DMS53 treated with DMSO at 0.1 percent for 48 hours (cell line): Measurements from ENCODE around the gene TEX9.
A peak's percentile ranks its signal among the peaks of the same experiment; 100 is the strongest.
"Not testable (repeated sequence)": the region's sequence is repeated elsewhere in the genome, so short reads cannot be mapped to it uniquely, and the experiment has no call there.

ENCODE experiments used
- DNase-seq: peaks from one replicate; lab custom pipeline; 2025; ENCODE audit not compliant: unreplicated experiment; lab: John Stamatoyannopoulos, UW

The TEX9 gene

GRCh38 chr15:56361987-56362386, 3.2 kb upstream of the TEX9 start:
- DNase-seq: no peak

- no peak for DNase-seq
Measured at GRCh38 chr15:56366211-56366610, 985 bp downstream of the TEX9 start.

GRCh38 chr15:56367156-56367555, 1.9 kb downstream of the TEX9 start:
- no peak for DNase-seq

DNA sequence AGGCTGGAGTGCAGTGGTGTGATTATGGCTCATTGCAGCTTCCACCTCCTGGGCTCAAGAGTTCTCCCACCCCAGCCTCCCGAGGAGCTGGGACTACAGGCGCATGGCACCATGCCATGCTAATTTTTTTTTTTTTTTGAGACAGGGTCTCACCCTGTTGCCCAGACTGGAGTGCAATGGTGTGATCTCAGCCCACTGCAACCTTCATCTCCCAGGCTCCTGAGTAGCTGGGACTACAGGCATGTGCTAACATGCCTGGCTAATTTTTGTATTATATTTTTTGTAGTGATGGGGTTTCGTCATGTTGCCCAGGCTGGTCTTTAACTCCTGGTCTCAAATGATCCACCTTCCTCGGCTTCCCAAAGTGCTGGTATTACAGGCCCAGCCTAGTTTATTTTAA, 4.0 kb downstream of the TEX9 start:
- DNase-seq: no peak

DNA sequence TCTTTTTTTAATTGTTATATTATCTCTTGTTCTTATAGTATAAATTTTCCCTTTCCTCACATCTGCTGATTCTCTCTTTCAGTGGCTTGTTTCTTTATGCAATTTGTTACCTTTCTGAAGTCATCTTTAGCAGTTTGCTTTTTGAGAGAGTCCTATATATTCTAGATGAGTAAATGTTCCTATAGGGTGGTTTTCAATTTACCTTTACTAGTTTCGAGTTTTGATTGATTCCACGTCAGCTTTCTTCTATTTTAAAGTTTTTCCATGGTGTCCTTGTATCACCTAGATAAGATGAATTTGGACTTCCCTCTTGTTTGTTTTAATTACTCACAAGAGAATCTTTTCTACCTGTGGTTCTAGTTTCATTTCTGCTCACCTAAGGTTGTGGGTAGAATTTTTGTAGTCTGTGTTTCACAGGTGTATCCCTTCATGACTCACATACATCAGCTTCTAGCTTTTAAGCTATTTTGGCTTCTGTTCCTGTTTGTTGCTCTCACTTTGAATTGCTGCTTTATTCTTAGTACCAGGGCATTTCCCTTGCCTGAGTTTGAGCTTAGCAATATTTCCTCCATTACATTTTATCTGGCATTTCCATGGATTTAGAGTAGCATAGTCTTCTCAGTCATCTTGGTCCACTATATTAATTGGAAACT, 6.4 kb downstream of the TEX9 start:
- no peak for DNase-seq

- DNase-seq: not testable (repeated sequence)
Measured at GRCh38 chr15:56374693-56375092, 9.5 kb downstream of the TEX9 start.

DNA sequence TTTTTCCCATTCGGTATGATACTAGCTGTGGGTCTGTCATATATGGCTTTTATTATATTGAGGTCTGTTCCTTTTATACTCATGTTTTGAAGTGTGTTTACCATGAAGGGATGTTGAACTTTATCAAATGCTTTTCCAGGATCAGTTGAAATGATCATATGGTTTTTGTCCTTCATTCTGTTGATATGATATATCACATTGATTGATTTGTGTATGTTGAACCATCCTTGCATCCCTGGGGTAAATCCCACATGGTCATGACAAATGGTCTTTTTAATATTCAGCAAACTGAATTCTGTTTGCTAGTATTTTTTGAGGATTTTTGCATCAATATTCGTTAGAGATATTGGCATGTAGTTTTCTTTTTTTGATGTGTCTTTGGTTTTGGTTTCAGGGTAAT, 12.6 kb downstream of the TEX9 start:
- not testable (repeated sequence) for DNase-seq

- no peak for DNase-seq
Measured at GRCh38 chr15:56383010-56383409, 17.8 kb downstream of the TEX9 start.

GRCh38 chr15:56385908-56386307, 20.7 kb downstream of the TEX9 start:
- DNase-seq: no peak

GRCh38 chr15:56390739-56391267, 25.6 kb downstream of the TEX9 start:
- no peak for DNase-seq

DNA sequence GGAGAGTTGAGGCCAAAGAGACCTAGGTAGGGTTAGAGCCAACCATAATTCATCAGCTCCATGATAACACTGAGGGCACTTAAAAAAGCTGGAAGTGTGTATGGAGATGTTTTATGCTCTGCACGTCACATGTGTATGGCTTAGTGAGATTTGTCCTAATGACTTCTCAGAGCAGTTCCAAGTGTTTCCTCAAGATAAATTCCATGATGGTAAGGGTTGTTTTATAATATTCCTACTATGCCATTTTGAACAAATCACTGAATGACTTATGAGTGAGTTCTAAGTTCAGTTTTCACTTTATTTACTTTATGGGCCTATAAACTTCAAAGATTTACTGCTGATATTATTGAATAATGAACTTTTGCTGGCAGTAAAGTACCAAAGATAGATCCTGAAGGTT, 28.1 kb downstream of the TEX9 start:
- DNase-seq: no peak

GRCh38 chr15:56394909-56395308, 29.7 kb downstream of the TEX9 start:
- DNase-seq: no peak

DNA sequence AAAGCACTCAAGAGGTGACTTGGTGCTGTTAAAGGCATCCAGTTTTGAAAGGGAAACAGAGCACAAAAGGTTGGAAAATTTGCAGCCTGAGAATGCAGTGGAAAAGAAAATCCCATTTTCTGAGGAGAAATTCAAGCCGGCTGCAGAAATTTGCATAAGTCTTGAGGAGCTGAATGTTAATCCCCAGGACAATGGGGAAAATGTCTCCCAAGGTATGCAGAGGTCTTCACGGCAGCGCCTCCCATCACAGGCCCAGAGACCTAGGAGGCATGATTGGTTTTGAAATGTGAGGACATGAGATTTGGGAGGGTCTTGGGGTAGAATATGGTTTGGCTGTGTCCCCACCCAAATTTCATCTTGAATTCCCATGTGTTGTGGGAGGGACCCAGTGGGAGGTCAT, 32.1 kb downstream of the TEX9 start:
- not testable (repeated sequence) for DNase-seq

DNA sequence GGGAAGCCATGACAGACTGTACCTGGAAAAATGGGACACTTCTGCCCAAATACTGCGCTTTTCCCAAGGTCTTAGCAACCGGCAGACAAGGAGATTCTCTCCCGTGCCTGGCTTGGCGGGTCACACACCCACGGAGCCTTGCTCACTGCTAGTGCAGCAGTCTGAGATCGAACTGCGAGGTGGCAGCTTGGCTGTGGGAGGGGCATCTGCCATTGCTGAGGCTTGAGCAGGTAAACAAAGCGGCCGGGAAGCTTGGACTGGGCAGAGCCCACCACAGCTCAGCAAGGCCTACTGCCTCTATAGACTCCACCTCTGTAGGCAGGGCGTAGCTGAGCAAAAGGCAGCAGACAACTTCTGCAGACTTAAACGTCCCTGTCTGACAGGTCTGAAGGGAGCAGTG, 34.0 kb downstream of the TEX9 start:
- not testable (repeated sequence) for DNase-seq

GRCh38 chr15:56410721-56411120, 45.5 kb downstream of the TEX9 start:
- DNase-seq: no peak

GRCh38 chr15:56411122-56411749, 46.0 kb downstream of the TEX9 start:
- DNase-seq: no peak

GRCh38 chr15:56413114-56413733, 48.0 kb downstream of the TEX9 start:
- DNase-seq: not testable (repeated sequence)

DNA sequence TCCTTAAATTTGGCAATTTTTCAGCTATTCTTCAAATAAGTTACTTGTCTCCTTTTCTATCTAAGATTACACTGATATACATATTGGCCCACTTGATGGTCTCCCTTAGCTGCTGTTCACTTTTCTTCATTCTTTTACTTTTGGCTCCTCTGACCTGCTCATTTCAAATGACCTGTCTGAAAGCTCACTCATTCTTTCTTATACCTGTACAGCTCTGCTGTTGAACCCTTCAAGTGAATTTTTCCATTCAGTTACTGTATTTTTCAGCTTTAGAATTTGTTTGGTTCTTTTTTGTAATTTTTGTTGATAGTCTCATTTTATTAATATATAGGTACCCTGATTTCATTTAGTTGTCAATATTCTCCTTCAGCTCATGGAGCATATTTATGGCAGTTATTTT, 60.0 kb downstream of the TEX9 start:
- no peak for DNase-seq

- DNase-seq: no peak
Measured at GRCh38 chr15:56425976-56426375, 60.8 kb downstream of the TEX9 start.

DNA sequence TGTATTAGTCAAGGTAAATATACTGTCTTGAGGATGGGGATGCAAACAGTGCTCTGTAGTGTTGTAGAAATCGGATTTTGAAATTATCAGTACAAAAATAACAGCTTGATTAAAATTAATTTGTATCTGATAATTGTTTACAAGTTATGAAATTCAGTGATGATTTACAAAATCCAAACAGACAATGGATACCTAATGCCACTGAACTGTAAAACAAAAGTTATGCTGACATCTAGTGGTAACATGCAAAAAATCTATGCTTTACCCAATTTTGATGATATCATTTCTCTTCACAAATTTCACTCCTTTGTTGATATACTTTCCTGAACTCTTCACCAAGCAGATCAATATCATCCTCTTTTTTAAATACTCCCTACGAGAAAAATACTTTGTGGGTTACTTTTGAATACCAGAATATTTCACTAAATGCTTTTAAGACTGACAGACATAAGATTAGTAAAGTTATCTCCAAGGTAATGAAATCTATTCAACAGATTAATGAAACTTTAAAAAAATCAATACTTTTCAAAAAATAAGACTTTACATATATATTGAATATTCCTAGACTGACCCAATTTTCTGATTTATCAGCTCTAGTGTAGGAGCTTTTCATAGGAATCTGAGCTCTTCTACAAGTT, 63.7 kb downstream of the TEX9 start:
- peak; percentile 37 for DNase-seq

DNA sequence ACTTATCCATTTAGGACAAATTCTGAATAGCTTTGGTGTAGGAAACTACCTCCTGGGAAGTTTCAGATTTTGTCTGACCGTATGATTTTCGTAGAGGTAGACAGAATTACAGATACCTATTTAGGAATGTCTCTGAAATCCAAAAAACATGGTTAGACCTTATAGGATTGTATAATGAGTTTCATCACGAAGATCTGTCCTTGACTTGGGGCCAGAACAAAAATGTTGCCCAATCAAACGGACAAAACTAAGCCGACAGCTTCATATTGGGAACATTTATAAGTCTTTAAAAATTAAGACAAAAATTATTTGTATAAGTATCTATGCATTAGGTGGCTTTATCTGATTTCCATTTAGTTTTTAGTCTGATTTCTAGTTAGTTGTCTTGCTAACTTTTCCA, 67.1 kb downstream of the TEX9 start:
- no peak for DNase-seq
